Thoracic aorta (tissue), 2 donors: ENCODE measurements around the gene PABPC3. TPM values are rescaled to one million over a fixed set of nuclear protein-coding genes. Genes with fewer than 3 reads are reported as not detected.

Experiments
- ATAC-seq: fragments of 150-250 bp; one replicate; pipeline ENCODE4 v1.8.0; 2017; ENCODE audit warnings: low read depth; ENCODE audit not compliant: insufficient number of reproducible peaks, low FRiP score
- DNase-seq: peaks from one replicate; pipeline ENCODE4 v3.0.0-alpha.2; 2020; ENCODE audit warnings: low spot score
- H3K27ac ChIP-seq, 2 donors: fragments of 200-600 bp; sonication (generic); 1 replicate in 1 of 2; 2 replicates in 1 of 2; pipeline ENCODE4 v1.5.1; 2016; ENCODE audit warnings: mild to moderate bottlenecking in 2 of 2, moderate library complexity in 2 of 2
- H3K27me3 ChIP-seq: fragments of 200-600 bp; sonication (generic); replicated peaks from 2 replicates; pipeline ENCODE4 v1.6.0; 2016; ENCODE audit warnings: mild to moderate bottlenecking; ENCODE audit not compliant: insufficient read depth
- H3K36me3 ChIP-seq: fragments of 200-600 bp; sonication (generic); one replicate; pipeline ENCODE4 v1.5.1; 2016
- H3K4me1 ChIP-seq, 2 donors: fragments of 200-600 bp; sonication (generic); 1 replicate in 1 of 2; 2 replicates in 1 of 2; pipeline versions ENCODE4 v1.5.1 to v1.6.0; 2016; ENCODE audit warnings: low read depth in 2 of 2, mild to moderate bottlenecking in 1 of 2; ENCODE audit not compliant: control insufficient read depth in 1 of 2
- H3K4me3 ChIP-seq: fragments of 200-600 bp; sonication (generic); 2 replicates; pipeline ENCODE4 v1.5.1; 2016; ENCODE audit warnings: mild to moderate bottlenecking
- H3K9me3 ChIP-seq: fragments of 200-600 bp; sonication (generic); 2 replicates; pipeline ENCODE4 v1.5.1; 2016
- CTCF ChIP-seq: fragments of 200-600 bp; sonication (generic); IDR thresholded peaks from one replicate; pipeline ENCODE4 v1.5.1; 2019; ENCODE audit warnings: antibody characterized with exemption
- total RNA-seq, 2 donors: library from RNA; depleted of rRNA; stranded (reverse); fragments of >200 nt; gene quantifications; one replicate each; pipeline versions ENCODE4 v1.1.0 to v1.2.3, GENCODE V29; 2016

Gene PABPC3
- total RNA-seq, 2 donors from 2014 or later = not detected

DNA sequence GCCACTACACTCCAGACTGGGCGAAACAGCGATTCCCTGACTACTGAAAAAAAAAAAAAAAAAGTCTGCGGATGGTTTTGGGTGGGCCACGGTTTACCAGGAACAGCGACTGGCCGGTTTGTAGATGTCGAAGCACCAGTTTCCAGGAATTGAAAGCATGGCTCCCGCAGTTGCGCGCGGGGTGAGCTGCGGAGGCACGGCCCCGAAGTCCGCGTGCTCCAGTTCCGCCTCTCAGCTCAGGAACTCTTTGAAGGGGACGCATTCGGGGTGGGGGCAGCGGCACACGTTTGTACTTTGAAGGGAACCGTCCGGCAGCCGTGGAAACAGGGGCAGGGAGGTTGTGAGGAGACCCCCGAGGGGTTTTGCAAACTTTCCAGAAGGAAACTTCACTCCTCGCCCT lies 27.1 kb upstream of the PABPC3 start:
- H3K4me1 ChIP-seq = no peaks in the 10 kb centered on the region
- ATAC-seq (no peak), DNase-seq (no peak)
- no peaks in the 10 kb centered on the region for H3K9me3 ChIP-seq
- H3K27me3 ChIP-seq = no peaks in the 10 kb centered on the region
- TF ChIP-seq CTCF = no peak
- no peak overlapping the region for H3K4me3 ChIP-seq
- H3K27ac ChIP-seq = no peak overlapping the region
- H3K36me3 ChIP-seq = no peaks in the 10 kb centered on the region

GRCh38 chr13:25069236-25069635 lies 26.7 kb upstream of the PABPC3 start:
- Histone ChIP-seq H3K4me1 (no peaks in the 10 kb centered on the region), H3K4me3 (no peak overlapping the region), H3K9me3 (no peaks in the 10 kb centered on the region), H3K27ac (no peak overlapping the region), H3K27me3 (no peaks in the 10 kb centered on the region), H3K36me3 (no peaks in the 10 kb centered on the region)
- DNase-seq (no peak), ATAC-seq (no peak)
- no peak for TF ChIP-seq CTCF

DNA sequence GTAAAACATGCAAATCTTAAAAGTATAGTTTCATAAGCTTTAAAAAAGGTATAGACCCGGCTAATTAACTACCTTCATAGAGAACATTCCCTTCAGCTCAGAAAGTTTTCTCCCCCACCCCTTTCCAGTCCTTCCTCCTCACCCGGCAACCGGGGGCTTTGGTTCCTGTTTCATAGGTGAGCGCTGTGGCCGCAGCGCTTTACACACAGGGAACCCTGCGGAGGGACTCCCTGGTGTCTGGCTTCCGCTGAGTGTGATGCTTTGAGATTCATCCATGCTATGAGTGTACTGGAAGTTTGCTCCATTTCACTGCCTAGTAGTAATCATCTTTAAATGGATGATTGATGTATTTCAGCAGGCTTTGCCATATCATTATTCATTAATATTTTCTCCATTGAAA lies 26.0 kb upstream of the PABPC3 start:
- Histone ChIP-seq H3K4me1 (no peaks in the 10 kb centered on the region), H3K27ac (no peak overlapping the region), H3K27me3 (no peaks in the 10 kb centered on the region), H3K36me3 (no peaks in the 10 kb centered on the region), H3K9me3 (no peaks in the 10 kb centered on the region), H3K4me3 (no peak overlapping the region)
- no peak for TF ChIP-seq CTCF
- ATAC-seq = no peak
- DNase-seq = no peak

DNA sequence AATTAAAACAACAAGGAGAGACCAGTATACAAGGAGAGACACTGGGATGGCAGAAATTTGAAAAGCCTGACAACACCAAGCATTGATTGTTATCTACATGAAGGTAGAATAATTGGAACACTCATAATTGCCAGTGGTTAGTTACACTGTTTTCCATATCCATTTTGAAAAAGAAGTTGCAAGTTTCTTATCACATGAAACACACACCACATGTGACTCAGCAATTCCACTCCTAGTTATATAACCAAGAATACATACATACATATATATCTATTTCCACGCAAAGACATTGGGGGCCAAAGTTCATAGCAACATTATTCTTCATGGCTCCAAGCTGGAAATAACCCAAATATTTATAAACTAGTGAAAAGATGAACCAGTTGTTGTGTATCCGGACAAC lies 15.2 kb upstream of the PABPC3 start:
- no peak for TF ChIP-seq CTCF
- Histone ChIP-seq H3K4me1 (no peaks in the 10 kb centered on the region), H3K36me3 (no peaks in the 10 kb centered on the region), H3K27me3 (no peaks in the 10 kb centered on the region), H3K9me3 (no peaks in the 10 kb centered on the region), H3K4me3 (no peak overlapping the region), H3K27ac (no peak overlapping the region)
- DNase-seq (no peak), ATAC-seq (no peak)

GRCh38 chr13:25084096-25084495 lies 11.8 kb upstream of the PABPC3 start:
- DNase-seq = no peak
- Histone ChIP-seq H3K4me1 (no peaks in the 10 kb centered on the region), H3K9me3 (no peaks in the 10 kb centered on the region), H3K4me3 (no peak overlapping the region), H3K27ac (no peak overlapping the region), H3K27me3 (no peaks in the 10 kb centered on the region), H3K36me3 (no peaks in the 10 kb centered on the region)
- no peak for ATAC-seq
- TF ChIP-seq CTCF = no peak
